ENCODE measurements around the gene RGS3. TPM values are rescaled to one million over a fixed set of nuclear protein-coding genes. Genes with fewer than 3 reads are reported as not detected.

Gene RGS3
- total and polyA plus RNA-seq, 12 donors: 65.4 to 201 (median 132) TPM

- TF ChIP-seq CTCF (IDR thresholded peaks at IDR 0.05): no peak
- intact Hi-C loops (cut with DNase I): loop anchor here in 1 of 10 donors (5.0 kb wide), 1 partner anchor 38 kb away; no protein-coding TSS in a partner anchor
- Histone ChIP-seq H3K9me3 (no peaks in the 10 kb centered on the region), H3K27me3 (no peaks in the 10 kb centered on the region), H3K27ac (peak overlapping the region; percentile 68 to 92 (median 86)), H3K4me1 (peaks cover 21 to 60% (median 46%) of the 10 kb centered on the region in 9 donors), H3K4me3 (peak overlapping the region in 1 of 10 donors; percentile 23), H3K36me3 (no peaks in the 10 kb centered on the region)
- DNase-seq (peak; percentile 89 to 94), ATAC-seq (peak; percentile 87 to 95 (median 94))
- WGBS, 2 donors: 14 to 15% methylated on average over 21 of the region's 21 CpGs
Measured at GRCh38 chr9:113609562-113610318, 146.2 kb downstream of the RGS3 start.

GRCh38 chr9:113611461-113612215 lies 148.1 kb downstream of the RGS3 start:
- TF ChIP-seq CTCF (IDR thresholded peaks at IDR 0.05): no peak
- Histone ChIP-seq H3K27ac (peak overlapping the region in 5 of 10 donors; percentile 72 to 92 (median 90)), H3K4me1 (peaks cover 24 to 79% (median 64%) of the 10 kb centered on the region in 9 donors), H3K36me3 (no peaks in the 10 kb centered on the region), H3K9me3 (no peaks in the 10 kb centered on the region), H3K4me3 (no peak overlapping the region), H3K27me3 (no peaks in the 10 kb centered on the region)
- ATAC-seq (no peak), DNase-seq (no peak)
- WGBS, 2 donors: 95 to 98% methylated on average over 6 of the region's 6 CpGs
- intact Hi-C loops (cut with DNase I): loop anchor here in 1 of 10 donors (5.0 kb wide), 1 partner anchor 36 kb away; no protein-coding TSS in a partner anchor

- ATAC-seq (no peak), DNase-seq (no peak)
- H3K9me3 ChIP-seq: no peaks in the 10 kb centered on the region
- H3K4me1 ChIP-seq: peaks cover 24 to 85% (median 65%) of the 10 kb centered on the region in 9 donors
- 84 to 89% methylated on average over 11 of the region's 11 CpGs for WGBS, 2 donors
- no peak for TF ChIP-seq CTCF (IDR thresholded peaks at IDR 0.05)
- intact Hi-C loops (cut with DNase I): loop anchor here in 1 of 10 donors (5.0 kb wide), 1 partner anchor 35 kb away; no protein-coding TSS in a partner anchor
- H3K36me3 ChIP-seq: no peaks in the 10 kb centered on the region
- no peaks in the 10 kb centered on the region for H3K27me3 ChIP-seq
- no peak overlapping the region for H3K4me3 ChIP-seq
- H3K27ac ChIP-seq: peak overlapping the region in 3 of 10 donors; percentile 79 to 98 (median 81)
Measured at GRCh38 chr9:113612216-113612747, 148.8 kb downstream of the RGS3 start.

GRCh38 chr9:113612828-113613227 lies 149.3 kb downstream of the RGS3 start:
- no peak for DNase-seq
- intact Hi-C loops (cut with DNase I): loop anchor here in 1 of 10 donors (5.0 kb wide), 1 partner anchor 34 kb away; no protein-coding TSS in a partner anchor
- no peak for ATAC-seq
- Histone ChIP-seq H3K36me3 (no peaks in the 10 kb centered on the region), H3K9me3 (no peaks in the 10 kb centered on the region), H3K4me3 (no peak overlapping the region), H3K27me3 (no peaks in the 10 kb centered on the region), H3K4me1 (peaks cover 24 to 89% (median 65%) of the 10 kb centered on the region in 9 donors), H3K27ac (peak overlapping the region in 5 of 10 donors; percentile 7 to 98 (median 79))
- WGBS, 2 donors: 93 to 94% methylated on average over 6 of the region's 6 CpGs
- TF ChIP-seq CTCF (IDR thresholded peaks at IDR 0.05): no peak
